ENCODE data around the gene HEATR9. TPM values are rescaled to one million over a fixed set of nuclear protein-coding genes. Genes with fewer than 3 reads are reported as not detected.

Gene HEATR9
- total RNA-seq, 1 experiment from 2014 or later, result not detected

DNA sequence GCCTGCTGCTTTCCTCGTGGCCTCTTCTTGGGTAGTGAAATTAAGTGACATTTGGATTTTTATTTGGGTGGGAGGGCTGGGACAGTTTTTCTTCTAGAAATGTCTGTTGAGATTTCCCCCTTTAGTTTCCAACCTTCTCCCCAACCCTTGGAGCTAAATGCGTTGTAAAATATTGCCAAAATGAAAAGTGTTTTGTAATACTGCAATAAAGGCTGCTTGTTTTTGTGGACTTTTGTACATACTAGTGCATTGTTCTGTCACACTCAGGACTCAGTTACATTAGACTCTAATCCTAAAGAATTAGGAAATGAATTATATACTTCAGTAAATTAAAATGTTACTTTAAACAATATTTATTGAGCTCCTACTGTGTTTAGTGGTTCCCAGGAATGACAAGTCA is 21.7 kb downstream of the HEATR9 start:
- no TSS peak for BruUV-seq (replicated peaks)
- intact Hi-C loops (cut with micrococcal nuclease), result loop anchor here (10.0 kb wide), 1 partner anchor 308 kb away; no protein-coding TSS in a partner anchor
- Histone ChIP-seq H3K27ac (ENCODE audit: low read depth, low read length) (no peak overlapping the region), H3K4me2 (ENCODE audit: low read length) (no peak overlapping the region), H3K9me2 (ENCODE audit: insufficient read depth) (no peaks in the 10 kb centered on the region), H3K9me3 (ENCODE audit: control insufficient read depth in 1 of 2, insufficient read depth in 1 of 2, low read depth in 1 of 2, low read length in 2 of 2) (no peaks in the 10 kb centered on the region), H3K4me1 (ENCODE audit: control insufficient read depth in 1 of 2, insufficient read depth in 2 of 2, low read length in 2 of 2) (no peaks in the 10 kb centered on the region), H4K20me1 (ENCODE audit: insufficient read depth) (peaks cover 22% of the 10 kb centered on the region; the same call in 1 of the 2 replicates), H3K4me3 (replicated peaks in 1 of 2; ENCODE audit: low read depth in 1 of 2, low read length in 2 of 2) (no peak overlapping the region), H3K79me2 (ENCODE audit: insufficient read depth, low read length) (peaks cover 45% of the 10 kb centered on the region), H3K27me3 (ENCODE audit: insufficient read depth, low read length) (no peaks in the 10 kb centered on the region), H3K36me3 (ENCODE audit: control insufficient read depth in 1 of 2, insufficient read depth in 2 of 2, low read length in 2 of 2) (peaks cover 54 to 66% of the 10 kb centered on the region in 2 experiments), H3K9ac (ENCODE audit: low read length) (no peak overlapping the region), H2AFZ (ENCODE audit: low read depth, low read length, poor library complexity, severe bottlenecking) (no peak overlapping the region)
- ChIA-PET CTCF (interaction anchor here (1.1 kb wide), 1 partner anchor 9 kb away, joined by 3 read pairs; no protein-coding TSS in a partner anchor), POLR2A (no interaction called here), RAD21 (ENCODE audit: low non-redundant PET in 1 of 2, low total read pairs in 2 of 2, uncharacterized antibody in 2 of 2, unreplicated experiment in 2 of 2) (no interaction called here)
- DNase-seq (ENCODE audit: low read depth, low spot score) (no peak), ATAC-seq (no peak)
- TF ChIP-seq ELF1 (IDR thresholded peaks at IDR 0.05; ENCODE audit: borderline replicate concordance, low read depth), result no peak
- TF ChIP-seq, protein P1, sequence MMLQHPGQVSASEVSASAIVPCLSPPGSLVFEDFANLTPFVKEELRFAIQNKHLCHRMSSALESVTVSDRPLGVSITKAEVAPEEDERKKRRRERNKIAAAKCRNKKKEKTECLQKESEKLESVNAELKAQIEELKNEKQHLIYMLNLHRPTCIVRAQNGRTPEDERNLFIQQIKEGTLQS (IDR thresholded peaks at IDR 0.05), result no peak
- TF ChIP-seq, protein P2, sequence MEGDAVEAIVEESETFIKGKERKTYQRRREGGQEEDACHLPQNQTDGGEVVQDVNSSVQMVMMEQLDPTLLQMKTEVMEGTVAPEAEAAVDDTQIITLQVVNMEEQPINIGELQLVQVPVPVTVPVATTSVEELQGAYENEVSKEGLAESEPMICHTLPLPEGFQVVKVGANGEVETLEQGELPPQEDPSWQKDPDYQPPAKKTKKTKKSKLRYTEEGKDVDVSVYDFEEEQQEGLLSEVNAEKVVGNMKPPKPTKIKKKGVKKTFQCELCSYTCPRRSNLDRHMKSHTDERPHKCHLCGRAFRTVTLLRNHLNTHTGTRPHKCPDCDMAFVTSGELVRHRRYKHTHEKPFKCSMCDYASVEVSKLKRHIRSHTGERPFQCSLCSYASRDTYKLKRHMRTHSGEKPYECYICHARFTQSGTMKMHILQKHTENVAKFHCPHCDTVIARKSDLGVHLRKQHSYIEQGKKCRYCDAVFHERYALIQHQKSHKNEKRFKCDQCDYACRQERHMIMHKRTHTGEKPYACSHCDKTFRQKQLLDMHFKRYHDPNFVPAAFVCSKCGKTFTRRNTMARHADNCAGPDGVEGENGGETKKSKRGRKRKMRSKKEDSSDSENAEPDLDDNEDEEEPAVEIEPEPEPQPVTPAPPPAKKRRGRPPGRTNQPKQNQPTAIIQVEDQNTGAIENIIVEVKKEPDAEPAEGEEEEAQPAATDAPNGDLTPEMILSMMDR (IDR thresholded peaks at IDR 0.05 in 2 of 3, conservative IDR thresholded peaks at IDR 0.05 in 1 of 3; ENCODE audit: borderline replicate concordance in 1 of 3, insufficient read depth in 1 of 3, low read depth in 2 of 3, low read length in 2 of 3), result no peak
- no peak for TF ChIP-seq EGR1 (IDR thresholded peaks at IDR 0.05; ENCODE audit: low read depth)
- TF ChIP-seq FOSL1 (IDR thresholded peaks at IDR 0.05; ENCODE audit: low read depth), result no peak
- no peak for TF ChIP-seq CEBPB (IDR thresholded peaks at IDR 0.05; ENCODE audit: low read depth)
- no peak for TF ChIP-seq CBX3 (IDR thresholded peaks at IDR 0.05; ENCODE audit: low read depth)
- TF ChIP-seq JUND (IDR thresholded peaks at IDR 0.05), result no peak
- no peak for TF ChIP-seq POLR2A (IDR thresholded peaks at IDR 0.05; ENCODE audit: borderline replicate concordance, extremely low read depth, insufficient read depth, insufficient read length)
- no peak for TF ChIP-seq ZFX (IDR thresholded peaks at IDR 0.05)
- TF ChIP-seq, protein P3, sequence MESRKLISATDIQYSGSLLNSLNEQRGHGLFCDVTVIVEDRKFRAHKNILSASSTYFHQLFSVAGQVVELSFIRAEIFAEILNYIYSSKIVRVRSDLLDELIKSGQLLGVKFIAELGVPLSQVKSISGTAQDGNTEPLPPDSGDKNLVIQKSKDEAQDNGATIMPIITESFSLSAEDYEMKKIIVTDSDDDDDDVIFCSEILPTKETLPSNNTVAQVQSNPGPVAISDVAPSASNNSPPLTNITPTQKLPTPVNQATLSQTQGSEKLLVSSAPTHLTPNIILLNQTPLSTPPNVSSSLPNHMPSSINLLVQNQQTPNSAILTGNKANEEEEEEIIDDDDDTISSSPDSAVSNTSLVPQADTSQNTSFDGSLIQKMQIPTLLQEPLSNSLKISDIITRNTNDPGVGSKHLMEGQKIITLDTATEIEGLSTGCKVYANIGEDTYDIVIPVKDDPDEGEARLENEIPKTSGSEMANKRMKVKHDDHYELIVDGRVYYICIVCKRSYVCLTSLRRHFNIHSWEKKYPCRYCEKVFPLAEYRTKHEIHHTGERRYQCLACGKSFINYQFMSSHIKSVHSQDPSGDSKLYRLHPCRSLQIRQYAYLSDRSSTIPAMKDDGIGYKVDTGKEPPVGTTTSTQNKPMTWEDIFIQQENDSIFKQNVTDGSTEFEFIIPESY (IDR thresholded peaks at IDR 0.05; ENCODE audit: extremely low read depth, insufficient replicate concordance, low read length), result no peak
- no peak for TF ChIP-seq TCF7L2 (IDR thresholded peaks at IDR 0.05; ENCODE audit: borderline replicate concordance, extremely low read depth, insufficient read depth, insufficient read length)
- TF ChIP-seq RAD21 (IDR thresholded peaks at IDR 0.05; ENCODE audit: low read depth), result no peak
